Endodermal cell (in vitro differentiated cells): ENCODE measurements around the gene CACNA1E. TPM values are rescaled to one million over a fixed set of nuclear protein-coding genes. Genes with fewer than 3 reads are reported as not detected.
A peak's percentile ranks its signal among the peaks of the same experiment; 100 is the strongest.

Experiments
- DNase-seq: peaks from one replicate; pipeline ENCODE4 v3.0.0-alpha.2; 2017
- H3K27ac ChIP-seq: 2 replicates; pipeline ENCODE4 v1.5.1; 2013; ENCODE audit warnings: mild to moderate bottlenecking, low read depth, low read length, moderate library complexity
- H3K27me3 ChIP-seq: 2 replicates; pipeline ENCODE4 v1.6.1; 2013; ENCODE audit warnings: mild to moderate bottlenecking, low read length, moderate library complexity; ENCODE audit not compliant: insufficient read depth, control insufficient read depth, poor library complexity, severe bottlenecking
- H3K36me3 ChIP-seq: 2 replicates; pipeline ENCODE4 v1.7.0; 2013; ENCODE audit warnings: mild to moderate bottlenecking, low read length, moderate library complexity; ENCODE audit not compliant: control insufficient read depth, insufficient read depth
- H3K4me1 ChIP-seq: one replicate; pipeline ENCODE4 v1.7.0; 2013; ENCODE audit warnings: low read length; ENCODE audit not compliant: control insufficient read depth, insufficient read depth
- H3K4me3 ChIP-seq: 2 replicates; pipeline ENCODE4 v1.5.1; 2013; ENCODE audit warnings: mild to moderate bottlenecking, low read length, moderate library complexity
- H3K9ac ChIP-seq: 2 replicates; pipeline ENCODE4 v1.6.1; 2013; ENCODE audit warnings: mild to moderate bottlenecking, low read length, moderate library complexity; ENCODE audit not compliant: poor library complexity, severe bottlenecking; ENCODE audit errors: extremely low read depth
- H3K9me3 ChIP-seq: 2 replicates; pipeline ENCODE4 v1.6.1; 2013; ENCODE audit warnings: mild to moderate bottlenecking, low read length, moderate library complexity; ENCODE audit not compliant: control insufficient read depth
- H3K27ac Mint-ChIP-seq: 2 replicates; pipeline ENCODE4 v1.8.0; 2020; ENCODE audit warnings: mixed read lengths
- H3K27me3 Mint-ChIP-seq: 2 replicates; pipeline ENCODE4 v1.8.0; 2021; ENCODE audit warnings: mild to moderate bottlenecking, mixed read lengths; ENCODE audit not compliant: insufficient read depth
- H3K36me3 Mint-ChIP-seq: 2 replicates; pipeline ENCODE4 v1.8.0; 2020; ENCODE audit warnings: low read depth, mixed read lengths
- H3K4me1 Mint-ChIP-seq: 2 replicates; pipeline ENCODE4 v1.8.0; 2020; ENCODE audit warnings: mixed read lengths
- H3K4me3 Mint-ChIP-seq: 2 replicates; pipeline ENCODE4 v1.8.0; 2020; ENCODE audit warnings: mild to moderate bottlenecking, moderate library complexity, mixed read lengths
- H3K9me3 Mint-ChIP-seq: 2 replicates; pipeline ENCODE4 v1.8.0; 2020; ENCODE audit warnings: mild to moderate bottlenecking, mixed read lengths
- CTCF ChIP-seq: fragments of 200-600 bp; sonication (generic); conservative IDR thresholded peaks from 2 replicates; pipeline ENCODE4 v1.5.0; 2021; ENCODE audit warnings: antibody characterized with exemption, mild to moderate bottlenecking
- WGBS, 2 experiments: methylation state at CpG; one replicate each; pipeline versions ENCODE4 v1.1.5 to v1.1.7; 2013; ENCODE audit warnings: missing lambda C conversion rate in 2 of 2, mixed read lengths in 1 of 2; ENCODE audit not compliant: insufficient coverage in 1 of 2, insufficient read length in 1 of 2; 5-methylcytosine and 5-hydroxymethylcytosine counted together
- total RNA-seq, 2 donors: library from RNA; stranded (reverse); fragmentation: NEBNext Ultra II Directional in 1 of 2; extraction: Animal tissue kit (Norgen Biotek cat#: 25700) in 1 of 2; gene quantifications; 2 replicates in 1 of 2; 3 replicates in 1 of 2; pipeline ENCODE4 v1.2.1, GENCODE V29; 2021

The CACNA1E gene
- total RNA-seq, 2 donors from 2014 or later, result 4.7 to 5.8 TPM

- H3K4me1 ChIP-seq, result no peaks in the 10 kb centered on the region
- TF ChIP-seq CTCF, result no peak
- H3K4me3 Mint-ChIP-seq, result no peak overlapping the region
- H3K4me1 Mint-ChIP-seq, result peaks cover 2% of the 10 kb centered on the region
- H3K9me3 Mint-ChIP-seq, result no peaks in the 10 kb centered on the region
- no peak overlapping the region for H3K27ac ChIP-seq
- no peak overlapping the region for H3K4me3 ChIP-seq
- H3K9ac ChIP-seq, result no peak overlapping the region
- no peaks in the 10 kb centered on the region for H3K27me3 Mint-ChIP-seq
- H3K36me3 ChIP-seq, result no peaks in the 10 kb centered on the region
- DNase-seq, result no peak
- H3K36me3 Mint-ChIP-seq, result no peaks in the 10 kb centered on the region
- no peak overlapping the region for H3K27ac Mint-ChIP-seq
- H3K27me3 ChIP-seq, result no peaks in the 10 kb centered on the region
- H3K9me3 ChIP-seq, result no peaks in the 10 kb centered on the region
- WGBS, 2 experiments, result 63 to 94% methylated on average over 1 of the region's 1 CpG
Measured at GRCh38 chr1:181777812-181778211, 294.5 kb downstream of the CACNA1E start.

GRCh38 chr1:181778640-181779260 lies 295.4 kb downstream of the CACNA1E start:
- H3K27ac ChIP-seq, result peak overlapping the region; percentile 16
- H3K27me3 Mint-ChIP-seq, result no peaks in the 10 kb centered on the region
- TF ChIP-seq CTCF, result no peak
- H3K9me3 ChIP-seq, result no peaks in the 10 kb centered on the region
- 62 to 83% methylated on average over 4 of the region's 4 CpGs for WGBS, 2 experiments
- H3K27ac Mint-ChIP-seq, result no peak overlapping the region
- no peak overlapping the region for H3K4me3 ChIP-seq
- no peak for DNase-seq
- H3K4me1 Mint-ChIP-seq, result peaks cover 11% of the 10 kb centered on the region
- no peaks in the 10 kb centered on the region for H3K27me3 ChIP-seq
- no peaks in the 10 kb centered on the region for H3K4me1 ChIP-seq
- no peak overlapping the region for H3K9ac ChIP-seq
- no peaks in the 10 kb centered on the region for H3K36me3 Mint-ChIP-seq
- H3K36me3 ChIP-seq, result no peaks in the 10 kb centered on the region
- H3K4me3 Mint-ChIP-seq, result no peak overlapping the region
- no peaks in the 10 kb centered on the region for H3K9me3 Mint-ChIP-seq

GRCh38 chr1:181779343-181779742 lies 296.0 kb downstream of the CACNA1E start:
- H3K4me1 Mint-ChIP-seq, result peaks cover 11% of the 10 kb centered on the region
- Histone ChIP-seq H3K9me3 (no peaks in the 10 kb centered on the region), H3K4me1 (no peaks in the 10 kb centered on the region), H3K4me3 (no peak overlapping the region), H3K9ac (no peak overlapping the region), H3K36me3 (no peaks in the 10 kb centered on the region), H3K27me3 (no peaks in the 10 kb centered on the region), H3K27ac (no peak overlapping the region)
- TF ChIP-seq CTCF, result peak; percentile 27
- no peaks in the 10 kb centered on the region for H3K9me3 Mint-ChIP-seq
- 95 to 98% methylated on average over 6 of the region's 6 CpGs for WGBS, 2 experiments
- H3K36me3 Mint-ChIP-seq, result no peaks in the 10 kb centered on the region
- no peaks in the 10 kb centered on the region for H3K27me3 Mint-ChIP-seq
- DNase-seq, result no peak
- H3K4me3 Mint-ChIP-seq, result no peak overlapping the region
- no peak overlapping the region for H3K27ac Mint-ChIP-seq
